Uterus (tissue), 2 donors: ENCODE results near the gene LBHD1.

ENCODE experiments used
- POLR2A ChIP-seq, 2 donors: fragments of 450-650 bp; IDR thresholded peaks; one replicate each; pipeline ENCODE4 v1.6.1; 2016; ENCODE audit warnings: antibody characterized with exemption in 2 of 2, mild to moderate bottlenecking in 1 of 2, moderate library complexity in 1 of 2
- TF ChIP-seq, protein P1 (sequence below), 4 experiments: fragments of 200-600 bp in 2 of 4; fragments of 450-650 bp in 2 of 4; sonication (generic) in 2 of 4; IDR thresholded peaks; one replicate each; pipeline ENCODE4 v1.5.1; 2016 to 2019; ENCODE audit warnings: antibody characterized with exemption in 4 of 4, mild to moderate bottlenecking in 2 of 4, moderate library complexity in 1 of 4

DNA sequence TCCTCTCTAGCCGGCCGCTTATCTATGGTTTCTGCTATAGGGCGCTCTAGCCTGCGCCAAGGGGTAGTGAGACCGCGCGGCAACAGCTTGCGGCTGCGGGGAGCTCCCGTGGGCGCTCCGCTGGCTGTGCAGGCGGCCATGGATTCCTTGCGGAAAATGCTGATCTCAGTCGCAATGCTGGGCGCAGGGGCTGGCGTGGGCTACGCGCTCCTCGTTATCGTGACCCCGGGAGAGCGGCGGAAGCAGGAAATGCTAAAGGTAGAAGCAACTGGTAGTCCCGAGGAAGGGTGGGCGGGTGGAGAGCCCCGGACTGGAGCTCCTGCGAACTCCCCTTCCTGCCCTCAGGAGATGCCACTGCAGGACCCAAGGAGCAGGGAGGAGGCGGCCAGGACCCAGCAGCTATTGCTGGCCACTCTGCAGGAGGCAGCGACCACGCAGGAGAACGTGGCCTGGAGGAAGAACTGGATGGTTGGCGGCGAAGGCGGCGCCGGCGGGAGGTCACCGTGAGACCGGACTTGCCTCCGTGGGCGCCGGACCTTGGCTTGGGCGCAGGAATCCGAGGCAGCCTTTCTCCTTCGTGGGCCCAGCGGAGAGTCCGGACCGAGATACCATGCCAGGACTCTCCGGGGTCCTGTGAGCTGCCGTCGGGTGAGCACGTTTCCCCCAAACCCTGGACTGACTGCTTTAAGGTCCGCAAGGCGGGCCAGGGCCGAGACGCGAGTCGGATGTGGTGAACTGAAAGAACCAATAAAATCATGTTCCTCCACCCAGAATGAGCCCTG is at the start of gene LBHD1, which contains the start of gene UQCC3:
- TF ChIP-seq, protein P1, sequence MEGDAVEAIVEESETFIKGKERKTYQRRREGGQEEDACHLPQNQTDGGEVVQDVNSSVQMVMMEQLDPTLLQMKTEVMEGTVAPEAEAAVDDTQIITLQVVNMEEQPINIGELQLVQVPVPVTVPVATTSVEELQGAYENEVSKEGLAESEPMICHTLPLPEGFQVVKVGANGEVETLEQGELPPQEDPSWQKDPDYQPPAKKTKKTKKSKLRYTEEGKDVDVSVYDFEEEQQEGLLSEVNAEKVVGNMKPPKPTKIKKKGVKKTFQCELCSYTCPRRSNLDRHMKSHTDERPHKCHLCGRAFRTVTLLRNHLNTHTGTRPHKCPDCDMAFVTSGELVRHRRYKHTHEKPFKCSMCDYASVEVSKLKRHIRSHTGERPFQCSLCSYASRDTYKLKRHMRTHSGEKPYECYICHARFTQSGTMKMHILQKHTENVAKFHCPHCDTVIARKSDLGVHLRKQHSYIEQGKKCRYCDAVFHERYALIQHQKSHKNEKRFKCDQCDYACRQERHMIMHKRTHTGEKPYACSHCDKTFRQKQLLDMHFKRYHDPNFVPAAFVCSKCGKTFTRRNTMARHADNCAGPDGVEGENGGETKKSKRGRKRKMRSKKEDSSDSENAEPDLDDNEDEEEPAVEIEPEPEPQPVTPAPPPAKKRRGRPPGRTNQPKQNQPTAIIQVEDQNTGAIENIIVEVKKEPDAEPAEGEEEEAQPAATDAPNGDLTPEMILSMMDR (IDR thresholded peaks at IDR 0.05): peak in 1 of 4 experiments; percentile 24
- peak in 1 of 2 donors; percentile 48 for TF ChIP-seq POLR2A (IDR thresholded peaks at IDR 0.05)
